OCI-LY3 (cell line): ENCODE data around the gene MED22.

Experiments used
- CTCF ChIP-seq: fragments of 200-600, 300-600 bp; sonication (generic); IDR thresholded peaks from 2 replicates; pipeline ENCODE4 v1.5.1; 2014; ENCODE audit warnings: antibody characterized with exemption, low read length, low read depth
- EZH2phosphoT487 ChIP-seq: fragments of 200-600 bp; shearing (Covaris generic); IDR thresholded peaks from 2 replicates; pipeline ENCODE4 v1.6.1; 2018; ENCODE audit warnings: antibody characterized with exemption, mixed run types, low read depth

- no peak for TF ChIP-seq CTCF
- no peak for TF ChIP-seq EZH2phosphoT487
Observed at GRCh38 chr9:133349965-133350616, 2.2 kb upstream of the MED22 start.
